HepG2 (cell line): ENCODE data around the gene DAAM1. TPM values are rescaled to one million over a fixed set of nuclear protein-coding genes. Genes with fewer than 3 reads are reported as not detected.
A peak's percentile ranks its signal among the peaks of the same experiment; 100 is the strongest.

Experiments used
- AKAP8 ChIP-seq: sonication (generic); formaldehyde crosslinking; IDR thresholded peaks from 2 replicates; pipeline ENCODE4 v1.5.1; 2020; ENCODE audit warnings: mild to moderate bottlenecking, missing genetic modification reagents
- ATF3 ChIP-seq: sonication (generic); formaldehyde crosslinking; IDR thresholded peaks from 2 replicates; pipeline ENCODE4 v1.4.0; 2020; ENCODE audit warnings: missing genetic modification reagents
- ATRX ChIP-seq: sonication (generic); formaldehyde crosslinking; IDR thresholded peaks from 2 replicates; pipeline ENCODE4 v1.4.0; 2020; ENCODE audit warnings: missing genetic modification reagents, borderline replicate concordance
- BCL6 ChIP-seq: IDR thresholded peaks from 2 replicates; pipeline ENCODE4 v1.6.1; 2016; ENCODE audit warnings: missing genetic modification reagents, missing compliant biosample characterization
- CEBPB ChIP-seq: IDR thresholded peaks from 2 replicates; pipeline ENCODE4 v1.6.1; 2011; ENCODE audit warnings: low read depth, low read length, improper control_type of control experiment, borderline replicate concordance
- GATAD1 ChIP-seq: IDR thresholded peaks from 2 replicates; pipeline ENCODE4 v1.6.1; 2016; ENCODE audit warnings: missing genetic modification reagents, missing compliant biosample characterization
- HNRNPK ChIP-seq: fragments of 200-400 bp; formaldehyde crosslinking; IDR thresholded peaks from 2 replicates; pipeline ENCODE4 v1.6.1; 2018; ENCODE audit warnings: low read length, low read depth, moderate library complexity, mild to moderate bottlenecking; ENCODE audit not compliant: poor library complexity, severe bottlenecking
- HOMEZ ChIP-seq: IDR thresholded peaks from 2 replicates; pipeline ENCODE4 v1.6.1; 2016; ENCODE audit warnings: low read depth
- MAF1 ChIP-seq: sonication (generic); formaldehyde crosslinking; IDR thresholded peaks from 2 replicates; pipeline ENCODE4 v1.5.0; 2020; ENCODE audit warnings: missing genetic modification reagents, borderline replicate concordance
- MTF2 ChIP-seq: sonication (generic); formaldehyde crosslinking; IDR thresholded peaks from 2 replicates; pipeline ENCODE4 v1.5.0; 2020; ENCODE audit warnings: missing genetic modification reagents, borderline replicate concordance
- NAIF1 ChIP-seq: sonication (generic); formaldehyde crosslinking; IDR thresholded peaks from 2 replicates; pipeline ENCODE4 v1.5.0; 2020; ENCODE audit warnings: mild to moderate bottlenecking, missing genetic modification reagents, borderline replicate concordance
- NFYB ChIP-seq: sonication (generic); formaldehyde crosslinking; IDR thresholded peaks from 2 replicates; pipeline ENCODE4 v1.4.0; 2020; ENCODE audit warnings: missing genetic modification reagents
- POLR2A ChIP-seq, 2 experiments: IDR thresholded peaks; 2 replicates each; pipeline ENCODE4 v1.6.1; 2011; ENCODE audit warnings: low read depth in 2 of 2, low read length in 2 of 2, mild to moderate bottlenecking in 1 of 2, moderate library complexity in 1 of 2; ENCODE audit not compliant: insufficient read depth in 1 of 2
- XRCC5 ChIP-seq: fragments of 200-400 bp; formaldehyde crosslinking; optimal IDR thresholded peaks from 2 replicates; pipeline ENCODE3; 2017; ENCODE audit warnings: mild to moderate bottlenecking, low read length
- ZNF557 ChIP-seq: sonication (generic); formaldehyde crosslinking; IDR thresholded peaks from 2 replicates; pipeline ENCODE4 v1.4.0; 2020; ENCODE audit warnings: missing genetic modification reagents
- ZNF878 ChIP-seq: sonication (generic); formaldehyde crosslinking; IDR thresholded peaks from 2 replicates; pipeline ENCODE4 v1.8.1; 2023; ENCODE audit warnings: mild to moderate bottlenecking, missing genetic modification reagents, moderate library complexity
- ZNF883 ChIP-seq: sonication (generic); formaldehyde crosslinking; IDR thresholded peaks from 2 replicates; pipeline ENCODE4 v1.5.1; 2020; ENCODE audit warnings: mild to moderate bottlenecking, missing genetic modification reagents; ENCODE audit errors: not compliant biosample characterization
- polyA plus RNA-seq, 8 experiments: library from polyadenylated mRNA; depleted of rRNA in 3 of 8; stranded (reverse) in 7 of 8; unstranded in 1 of 8; fragments of >200 nt; fragmentation: Illumina TruSeq in 4 of 8; extraction: Trizol in 4 of 8; gene quantifications; 2 replicates each; pipeline versions ENCODE4 v1.2.1 to v1.2.3, GENCODE V29; 2011 to 2016; ENCODE audit warnings: low read depth in 4 of 8, missing spikeins in 1 of 8, mixed read lengths in 1 of 8; ENCODE audit not compliant: insufficient read depth in 1 of 8
- total RNA-seq, 5 experiments: library from RNA; depleted of rRNA; stranded (reverse); fragments of >200 nt; fragmentation: Illumina TruSeq; extraction: Trizol; gene quantifications; 2 replicates each; pipeline ENCODE4 v1.2.3, GENCODE V29; 2016; ENCODE audit warnings: low read depth in 1 of 5
- TF ChIP-seq, protein P1 (sequence below): sonication (generic); formaldehyde crosslinking; IDR thresholded peaks from 2 replicates; pipeline ENCODE4 v1.8.0; 2022; ENCODE audit warnings: mild to moderate bottlenecking, missing genetic modification reagents, moderate library complexity
- TF ChIP-seq, protein P2 (sequence below): sonication (generic); IDR thresholded peaks from 2 replicates; pipeline ENCODE4 v1.6.1; 2016; ENCODE audit warnings: low read depth, borderline replicate concordance
- TF ChIP-seq, protein P3 (sequence below): sonication (generic); formaldehyde crosslinking; IDR thresholded peaks from 2 replicates; pipeline ENCODE4 v1.4.0; 2020; ENCODE audit warnings: mild to moderate bottlenecking, missing genetic modification reagents
- TF ChIP-seq, protein P4 (sequence below): sonication (generic); formaldehyde crosslinking; IDR thresholded peaks from 2 replicates; pipeline ENCODE4 v1.4.0; 2020; ENCODE audit warnings: missing genetic modification reagents

Gene DAAM1
- total and polyA plus RNA-seq, 2 of the 13 experiments (the other 11 are each of a cell fraction or from before 2014, with no cell fraction given): 10.9 to 24.5 TPM

DNA sequence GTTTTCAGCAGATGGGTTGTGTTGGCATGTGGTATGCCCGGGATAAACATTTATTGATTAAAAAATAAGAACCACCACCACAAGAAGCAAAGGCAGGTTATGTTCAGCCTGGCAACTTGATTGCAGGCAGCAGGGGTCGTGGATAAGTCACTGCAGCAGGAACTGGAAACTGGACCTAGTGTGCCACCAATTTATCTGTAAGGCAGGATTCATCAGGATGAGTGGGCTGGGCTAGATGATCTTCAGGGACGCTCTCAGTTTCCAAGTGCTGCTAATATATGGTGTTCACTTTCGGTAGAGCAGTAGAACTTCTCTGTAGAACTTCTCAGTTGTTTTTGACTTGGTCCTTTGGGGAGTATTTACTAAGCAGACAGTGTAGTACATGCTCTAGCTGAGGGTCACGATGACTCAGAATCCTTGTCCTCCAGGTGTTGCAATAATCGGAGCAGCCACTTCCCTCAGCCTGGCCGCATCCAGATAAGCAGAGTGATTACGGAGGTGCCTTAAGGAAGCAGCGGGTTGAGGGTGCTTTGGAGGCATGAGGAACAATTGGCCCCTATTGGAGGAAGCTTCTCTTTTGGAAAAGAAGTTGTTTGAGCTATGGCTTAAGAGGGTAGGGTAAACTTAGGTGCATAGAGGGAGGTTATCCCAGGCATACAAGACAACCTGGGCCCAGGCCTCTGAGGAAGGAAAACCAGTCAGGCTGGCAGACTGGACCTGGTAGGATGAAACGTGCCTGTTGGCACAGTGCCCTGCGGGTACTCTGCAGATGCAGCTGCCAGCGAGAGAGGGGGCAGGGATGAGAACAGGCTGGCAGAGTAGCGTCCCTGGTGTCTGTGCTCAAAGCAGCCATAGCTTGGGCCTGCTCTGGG is 172.7 kb downstream of the DAAM1 start (continued):
- TF ChIP-seq HNRNPK: no peak
- TF ChIP-seq, protein P1, sequence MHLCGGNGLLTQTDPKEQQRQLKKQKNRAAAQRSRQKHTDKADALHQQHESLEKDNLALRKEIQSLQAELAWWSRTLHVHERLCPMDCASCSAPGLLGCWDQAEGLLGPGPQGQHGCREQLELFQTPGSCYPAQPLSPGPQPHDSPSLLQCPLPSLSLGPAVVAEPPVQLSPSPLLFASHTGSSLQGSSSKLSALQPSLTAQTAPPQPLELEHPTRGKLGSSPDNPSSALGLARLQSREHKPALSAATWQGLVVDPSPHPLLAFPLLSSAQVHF (CRISPR knock-in tag): no peak
- TF ChIP-seq NAIF1 (CRISPR knock-in tag): no peak
- no peak for TF ChIP-seq ZNF883 (CRISPR knock-in tag)
- no peak for TF ChIP-seq AKAP8 (CRISPR knock-in tag)
- TF ChIP-seq ZNF878 (CRISPR knock-in tag): no peak
- 0 out of 2 replicates have a peak, but pooled peaks have one; percentile 23 for TF ChIP-seq GATAD1
- TF ChIP-seq BCL6 (CRISPR knock-in tag): no peak
- no peak for TF ChIP-seq MAF1 (CRISPR knock-in tag)
- no peak for TF ChIP-seq MTF2 (CRISPR knock-in tag)
- peak; percentile 53; the same call in 1 of the 2 replicates for TF ChIP-seq HOMEZ (CRISPR knock-in tag)
- TF ChIP-seq POLR2A (IDR thresholded peaks at IDR 0.05; ENCODE audit: insufficient read depth in 1 of 2, low read depth in 2 of 2, low read length in 2 of 2): no peak
- peak; percentile 77 for TF ChIP-seq ATF3 (CRISPR knock-in tag)
- peak; percentile 96 for TF ChIP-seq CEBPB
- TF ChIP-seq, protein P2, sequence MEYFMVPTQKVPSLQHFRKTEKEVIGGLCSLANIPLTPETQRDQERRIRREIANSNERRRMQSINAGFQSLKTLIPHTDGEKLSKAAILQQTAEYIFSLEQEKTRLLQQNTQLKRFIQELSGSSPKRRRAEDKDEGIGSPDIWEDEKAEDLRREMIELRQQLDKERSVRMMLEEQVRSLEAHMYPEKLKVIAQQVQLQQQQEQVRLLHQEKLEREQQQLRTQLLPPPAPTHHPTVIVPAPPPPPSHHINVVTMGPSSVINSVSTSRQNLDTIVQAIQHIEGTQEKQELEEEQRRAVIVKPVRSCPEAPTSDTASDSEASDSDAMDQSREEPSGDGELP: no peak
- no peak for TF ChIP-seq NFYB
- TF ChIP-seq ZNF557 (CRISPR knock-in tag): no peak
- TF ChIP-seq, protein P3, sequence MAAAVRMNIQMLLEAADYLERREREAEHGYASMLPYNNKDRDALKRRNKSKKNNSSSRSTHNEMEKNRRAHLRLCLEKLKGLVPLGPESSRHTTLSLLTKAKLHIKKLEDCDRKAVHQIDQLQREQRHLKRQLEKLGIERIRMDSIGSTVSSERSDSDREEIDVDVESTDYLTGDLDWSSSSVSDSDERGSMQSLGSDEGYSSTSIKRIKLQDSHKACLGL (CRISPR knock-in tag): no peak
- no peak for TF ChIP-seq ATRX
- no peak for TF ChIP-seq XRCC5
- TF ChIP-seq, protein P4, sequence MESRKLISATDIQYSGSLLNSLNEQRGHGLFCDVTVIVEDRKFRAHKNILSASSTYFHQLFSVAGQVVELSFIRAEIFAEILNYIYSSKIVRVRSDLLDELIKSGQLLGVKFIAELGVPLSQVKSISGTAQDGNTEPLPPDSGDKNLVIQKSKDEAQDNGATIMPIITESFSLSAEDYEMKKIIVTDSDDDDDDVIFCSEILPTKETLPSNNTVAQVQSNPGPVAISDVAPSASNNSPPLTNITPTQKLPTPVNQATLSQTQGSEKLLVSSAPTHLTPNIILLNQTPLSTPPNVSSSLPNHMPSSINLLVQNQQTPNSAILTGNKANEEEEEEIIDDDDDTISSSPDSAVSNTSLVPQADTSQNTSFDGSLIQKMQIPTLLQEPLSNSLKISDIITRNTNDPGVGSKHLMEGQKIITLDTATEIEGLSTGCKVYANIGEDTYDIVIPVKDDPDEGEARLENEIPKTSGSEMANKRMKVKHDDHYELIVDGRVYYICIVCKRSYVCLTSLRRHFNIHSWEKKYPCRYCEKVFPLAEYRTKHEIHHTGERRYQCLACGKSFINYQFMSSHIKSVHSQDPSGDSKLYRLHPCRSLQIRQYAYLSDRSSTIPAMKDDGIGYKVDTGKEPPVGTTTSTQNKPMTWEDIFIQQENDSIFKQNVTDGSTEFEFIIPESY (CRISPR knock-in tag): peak; percentile 56; the same call in 1 of the 2 replicates
